Mucosa of rectum (tissue), 2 donors: Measurements from ENCODE around the gene TBC1D17.

ENCODE experiments used
- H3K27ac ChIP-seq, 2 donors: one replicate each; pipeline ENCODE4 v1.7.0; 2013; ENCODE audit warnings: inconsistent platforms in 2 of 2, low read depth in 2 of 2, low read length in 2 of 2
- H3K27me3 ChIP-seq, 2 donors: one replicate each; pipeline ENCODE4 v1.7.0; 2013; ENCODE audit warnings: low read length in 2 of 2; ENCODE audit not compliant: control insufficient read depth in 2 of 2, insufficient read depth in 2 of 2
- H3K36me3 ChIP-seq, 2 donors: one replicate each; pipeline ENCODE4 v1.7.0; 2013; ENCODE audit warnings: low read length in 2 of 2; ENCODE audit not compliant: control insufficient read depth in 2 of 2, insufficient read depth in 2 of 2
- H3K4me1 ChIP-seq, 2 donors: one replicate each; pipeline ENCODE4 v1.7.0; 2013; ENCODE audit warnings: low read length in 2 of 2, mild to moderate bottlenecking in 1 of 2; ENCODE audit not compliant: control insufficient read depth in 2 of 2, insufficient read depth in 2 of 2
- H3K4me3 ChIP-seq, 2 donors: one replicate each; pipeline ENCODE4 v1.7.0; 2013; ENCODE audit warnings: low read length in 2 of 2
- H3K9ac ChIP-seq, 2 donors: one replicate each; pipeline ENCODE4 v1.7.0; 2013; ENCODE audit warnings: low read length in 2 of 2, low read depth in 1 of 2, mild to moderate bottlenecking in 1 of 2
- H3K9me3 ChIP-seq, 2 donors: one replicate each; pipeline ENCODE4 v1.7.0; 2013; ENCODE audit warnings: low read length in 2 of 2; ENCODE audit not compliant: control insufficient read depth in 2 of 2
- donor health status: healthy.
- donor health status: Normal muscosa, but diverticular disease.

TBC1D17 gene

DNA sequence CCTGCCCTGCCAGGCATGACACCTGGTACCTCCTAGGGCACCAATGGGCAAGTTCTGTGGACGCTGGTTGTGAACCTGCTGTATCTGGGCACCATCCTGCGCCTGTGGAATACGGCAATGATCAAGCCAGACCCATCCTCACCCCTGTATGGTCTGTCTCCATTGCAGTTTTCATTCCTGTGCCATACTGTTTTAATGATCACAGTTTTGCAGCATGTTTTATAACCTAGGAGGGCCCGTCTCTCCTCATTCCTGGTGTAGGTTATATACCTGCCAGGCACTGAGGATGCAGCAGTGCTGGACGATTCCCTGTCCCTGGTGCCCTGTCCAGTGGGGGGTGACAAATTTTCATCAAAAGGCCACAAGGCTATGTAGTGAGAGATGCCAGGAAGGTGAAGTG lies 5.6 kb downstream of the TBC1D17 start:
- H3K4me3 ChIP-seq, result no peak overlapping the region
- peaks cover 56 to 59% of the 10 kb centered on the region in 2 donors for H3K36me3 ChIP-seq

GRCh38 chr19:49884109-49884508 lies 6.6 kb downstream of the TBC1D17 start:
- H3K27ac ChIP-seq, result no peak overlapping the region
- peaks cover 54% of the 10 kb centered on the region in 2 donors for H3K36me3 ChIP-seq
- H3K9ac ChIP-seq, result no peak overlapping the region
- H3K4me3 ChIP-seq, result no peak overlapping the region
- H3K9me3 ChIP-seq, result no peaks in the 10 kb centered on the region
- H3K4me1 ChIP-seq, result no peaks in the 10 kb centered on the region
- no peaks in the 10 kb centered on the region for H3K27me3 ChIP-seq

More for the DNA sequence above, 5.6 kb downstream of the TBC1D17 start:
- Histone ChIP-seq H3K9ac (no peak overlapping the region), H3K9me3 (no peaks in the 10 kb centered on the region), H3K27me3 (no peaks in the 10 kb centered on the region), H3K27ac (no peak overlapping the region), H3K4me1 (peaks cover 5 to 9% of the 10 kb centered on the region in 2 donors)

DNA sequence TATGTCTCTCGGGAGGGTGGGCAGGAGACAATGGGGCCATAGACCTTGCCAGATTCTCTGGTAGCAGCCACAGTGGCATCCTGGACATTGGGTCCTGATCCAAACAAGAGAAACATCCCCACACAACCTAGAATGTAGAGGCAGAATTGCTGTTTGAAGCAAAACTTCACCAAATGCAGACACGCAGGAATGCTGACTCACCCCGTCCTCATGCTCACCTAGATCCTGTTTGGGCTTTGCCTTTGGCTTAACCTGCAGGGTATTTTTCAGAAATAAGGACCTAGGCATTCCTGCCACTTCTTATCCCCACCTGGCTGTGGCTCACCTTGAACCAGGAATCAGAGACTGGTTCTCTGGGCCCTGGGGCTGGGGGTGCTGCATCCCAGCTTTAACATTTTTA lies 7.3 kb downstream of the TBC1D17 start:
- Histone ChIP-seq H3K36me3 (peaks cover 49 to 50% of the 10 kb centered on the region in 2 donors), H3K4me1 (peaks cover 0 to under 1% of the 10 kb centered on the region in 2 donors), H3K27ac (no peak overlapping the region), H3K9ac (no peak overlapping the region), H3K9me3 (no peaks in the 10 kb centered on the region), H3K27me3 (no peaks in the 10 kb centered on the region), H3K4me3 (no peak overlapping the region)

DNA sequence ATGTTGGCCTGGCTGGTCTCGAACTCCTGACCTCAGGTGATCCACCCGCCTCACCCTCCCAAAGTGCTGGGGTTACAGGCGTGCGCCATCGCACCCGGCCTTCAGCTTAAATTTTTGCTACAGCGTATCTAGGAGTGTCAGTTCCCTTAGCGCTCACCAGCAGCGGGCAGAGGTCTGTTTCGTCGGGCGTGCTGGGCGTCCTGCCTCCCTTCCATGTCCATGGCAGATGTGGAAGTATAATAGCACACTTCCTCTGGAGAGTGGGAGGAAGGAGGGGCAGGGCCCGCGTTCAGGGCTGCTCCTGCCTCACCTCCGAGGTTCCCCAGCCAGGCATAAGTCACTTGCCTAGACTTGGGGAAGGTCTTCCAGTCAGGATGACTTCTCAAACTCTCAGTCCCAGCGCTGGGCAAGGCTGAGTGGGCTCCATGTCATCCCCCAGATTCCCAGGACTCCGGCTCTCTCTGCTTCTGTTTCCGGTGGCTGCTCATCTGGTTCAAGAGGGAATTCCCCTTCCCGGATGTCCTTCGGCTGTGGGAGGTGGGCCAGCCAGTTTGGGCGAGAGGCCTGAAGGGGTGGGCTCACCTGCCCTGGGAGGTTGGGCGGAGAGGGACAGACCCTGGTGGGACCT lies 9.6 kb downstream of the TBC1D17 start:
- H3K4me3 ChIP-seq, result no peak overlapping the region
- no peak overlapping the region for H3K27ac ChIP-seq
- peaks cover 28% of the 10 kb centered on the region in 2 donors for H3K36me3 ChIP-seq
- no peaks in the 10 kb centered on the region for H3K27me3 ChIP-seq
- H3K4me1 ChIP-seq, result peaks cover 4 to 6% of the 10 kb centered on the region in 2 donors
- no peaks in the 10 kb centered on the region for H3K9me3 ChIP-seq
- H3K9ac ChIP-seq, result no peak overlapping the region

- no peak overlapping the region for H3K27ac ChIP-seq
- H3K4me3 ChIP-seq, result no peak overlapping the region
- peaks cover 21% of the 10 kb centered on the region in 2 donors for H3K36me3 ChIP-seq
- peaks cover 4 to 6% of the 10 kb centered on the region in 2 donors for H3K4me1 ChIP-seq
- H3K9ac ChIP-seq, result no peak overlapping the region
- H3K9me3 ChIP-seq, result no peaks in the 10 kb centered on the region
- H3K27me3 ChIP-seq, result no peaks in the 10 kb centered on the region
Measured at GRCh38 chr19:49887665-49888509, 10.4 kb downstream of the TBC1D17 start.

DNA sequence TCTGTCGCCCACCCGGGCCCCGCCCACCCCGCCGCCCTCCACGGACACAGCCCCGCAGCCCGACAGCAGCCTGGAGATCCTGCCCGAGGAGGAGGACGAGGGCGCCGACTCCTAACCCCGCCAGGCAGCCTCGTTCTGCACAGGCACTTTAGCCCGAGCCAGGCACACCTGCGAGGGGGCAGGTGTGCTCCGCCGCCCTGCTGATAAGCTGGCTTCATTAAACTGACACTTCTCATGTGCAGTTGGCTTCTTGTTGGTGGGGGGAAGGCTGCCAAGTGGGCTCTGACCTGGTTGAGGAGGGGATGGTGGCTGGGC lies 11.0 kb downstream of the TBC1D17 start:
- no peak overlapping the region for H3K4me3 ChIP-seq
- H3K9me3 ChIP-seq, result no peaks in the 10 kb centered on the region
- H3K9ac ChIP-seq, result no peak overlapping the region
- peaks cover 4 to 6% of the 10 kb centered on the region in 2 donors for H3K4me1 ChIP-seq
- H3K36me3 ChIP-seq, result peaks cover 15% of the 10 kb centered on the region in 2 donors
- H3K27ac ChIP-seq, result no peak overlapping the region
- no peaks in the 10 kb centered on the region for H3K27me3 ChIP-seq

- Histone ChIP-seq H3K27me3 (no peaks in the 10 kb centered on the region), H3K36me3 (peaks cover 8% of the 10 kb centered on the region in 2 donors), H3K4me1 (peaks cover 4 to 6% of the 10 kb centered on the region in 2 donors), H3K9ac (no peak overlapping the region), H3K4me3 (no peak overlapping the region), H3K27ac (no peak overlapping the region), H3K9me3 (no peaks in the 10 kb centered on the region)
Measured at GRCh38 chr19:49889038-49889686, 11.7 kb downstream of the TBC1D17 start.

DNA sequence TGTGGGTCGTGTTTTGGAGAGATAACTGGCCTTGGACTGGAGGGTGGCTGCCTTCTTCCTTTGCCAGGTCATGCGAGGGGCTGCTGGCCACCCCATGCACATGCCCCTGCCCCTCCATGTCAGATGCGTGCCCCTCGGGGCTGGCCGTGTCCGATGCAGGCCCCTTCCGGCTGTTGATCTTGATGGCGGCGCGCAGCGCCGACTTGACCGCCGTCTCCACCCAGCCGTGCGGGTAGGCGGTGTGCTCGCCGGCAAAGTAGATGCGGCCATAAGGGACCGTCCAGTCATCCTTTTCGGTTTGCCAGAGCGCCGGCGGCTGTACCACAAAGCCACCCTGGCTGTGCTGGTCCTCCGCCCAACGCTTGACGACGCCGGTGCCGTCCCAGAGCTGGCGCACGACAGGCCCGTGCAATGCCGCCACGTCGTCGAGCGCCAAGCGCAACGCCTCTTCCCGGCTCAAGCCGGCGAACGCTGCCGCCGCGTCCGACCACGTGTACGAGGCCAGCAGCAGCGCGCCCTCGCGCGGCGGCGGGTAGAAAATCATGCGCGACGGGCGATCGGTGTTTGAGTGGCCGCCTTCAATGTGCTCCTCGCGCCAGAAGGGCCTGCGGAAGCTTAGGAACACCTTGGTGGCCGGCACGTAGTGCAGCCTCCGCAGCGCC lies 12.3 kb downstream of the TBC1D17 start:
- Histone ChIP-seq H3K27me3 (no peaks in the 10 kb centered on the region), H3K36me3 (peaks cover 1 to 2% of the 10 kb centered on the region in 2 donors), H3K4me1 (peaks cover 4 to 6% of the 10 kb centered on the region in 2 donors), H3K4me3 (peak overlapping the region; percentile 19 to 44), H3K9me3 (no peaks in the 10 kb centered on the region), H3K27ac (no peak overlapping the region), H3K9ac (peak overlapping the region in 1 of 2 donors; percentile 17)

DNA sequence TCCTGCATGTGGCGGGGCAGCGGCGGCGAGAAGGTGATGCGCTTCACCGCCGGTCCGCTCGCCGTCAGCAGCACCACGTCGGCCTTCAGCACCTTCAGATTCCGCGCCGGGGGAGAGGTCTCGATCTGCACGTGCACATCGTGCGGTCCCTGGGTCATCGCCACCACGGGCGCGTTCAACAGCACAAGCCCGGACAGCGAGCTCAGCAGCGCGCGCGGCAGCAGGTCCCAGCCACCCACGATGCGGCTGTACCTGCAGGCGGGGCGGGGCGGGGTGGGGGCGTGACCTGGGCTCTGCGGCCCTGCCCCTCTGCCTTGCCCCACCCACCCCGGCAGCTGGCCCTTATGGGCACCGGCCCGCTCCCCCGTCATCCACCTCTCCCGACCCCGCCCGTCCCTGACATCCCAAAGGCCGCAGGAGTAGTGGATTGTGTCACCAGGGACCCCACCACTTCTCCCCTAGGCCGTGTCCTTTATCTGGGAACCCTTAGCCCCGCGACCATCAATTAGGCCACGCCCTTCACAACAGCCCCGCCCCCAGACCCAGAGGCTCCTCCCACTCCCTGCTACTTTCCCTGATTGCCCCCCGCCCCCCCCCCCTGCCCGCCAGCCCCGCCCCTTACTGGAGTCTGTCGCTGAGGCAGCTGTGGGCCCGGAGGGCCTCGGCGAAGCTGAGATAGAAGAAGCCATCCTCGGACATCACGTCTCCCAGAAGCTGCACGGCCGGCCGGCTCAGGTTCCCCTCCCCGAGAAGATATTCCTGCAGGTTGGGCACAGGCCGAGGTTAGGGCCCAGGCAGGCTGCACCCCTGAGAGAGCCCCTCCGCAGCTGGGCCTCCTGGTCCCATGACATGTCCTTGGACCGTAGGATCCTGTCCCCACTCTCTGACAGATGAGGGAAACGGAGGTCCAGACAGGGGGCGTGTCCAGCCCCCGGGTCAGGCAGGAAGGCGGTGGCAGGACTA lies 13.1 kb downstream of the TBC1D17 start:
- no peaks in the 10 kb centered on the region for H3K36me3 ChIP-seq
- no peaks in the 10 kb centered on the region for H3K27me3 ChIP-seq
- peak overlapping the region; percentile 19 to 44 for H3K4me3 ChIP-seq
- H3K9ac ChIP-seq, result no peak overlapping the region
- no peak overlapping the region for H3K27ac ChIP-seq
- H3K9me3 ChIP-seq, result no peaks in the 10 kb centered on the region
- peaks cover 4 to 6% of the 10 kb centered on the region in 2 donors for H3K4me1 ChIP-seq
